ENCODE measurements around the gene SAV1. TPM values are rescaled to one million over a fixed set of nuclear protein-coding genes. Genes with fewer than 3 reads are reported as not detected.
"Not testable (repeated sequence)": the region's sequence is repeated elsewhere in the genome, so short reads cannot be mapped to it uniquely, and the experiment has no call there.

Gene SAV1
- 10 to 100 TPM; 41.0 to 42.1 (median 41.3) TPM for polyA plus RNA-seq (ENCODE audit: insufficient read length in 3 of 3)

GRCh38 chr14:50667996-50668825 lies at the start of gene SAV1:
SAV1 (minus strand) TSS chr14:50668306; CDS start chr14:50667967, 339 bp downstream.
- peak; percentile 68 to 72 (median 72) for DNase-seq (ENCODE audit: low read depth in 3 of 3, low spot score in 2 of 3)

GRCh38 chr14:50717811-50718210 lies 49.7 kb upstream of the SAV1 start:
- no peak for DNase-seq (ENCODE audit: low read depth in 3 of 3, low spot score in 2 of 3)

GRCh38 chr14:50714450-50715073 lies 46.5 kb upstream of the SAV1 start:
- no peak for DNase-seq (ENCODE audit: low read depth in 3 of 3, low spot score in 2 of 3)

- DNase-seq (ENCODE audit: low read depth in 3 of 3, low spot score in 2 of 3): no peak
Observed at GRCh38 chr14:50711043-50711442, 42.9 kb upstream of the SAV1 start.

- DNase-seq (ENCODE audit: low read depth in 3 of 3, low spot score in 2 of 3): no peak
Observed at GRCh38 chr14:50705026-50705593, 37.0 kb upstream of the SAV1 start.

- DNase-seq (ENCODE audit: low read depth in 3 of 3, low spot score in 2 of 3): no peak
Observed at GRCh38 chr14:50704454-50705010, 36.4 kb upstream of the SAV1 start.

GRCh38 chr14:50697659-50698290 lies 29.7 kb upstream of the SAV1 start:
- DNase-seq (ENCODE audit: low read depth in 3 of 3, low spot score in 2 of 3): no peak

GRCh38 chr14:50694260-50694659 lies 26.2 kb upstream of the SAV1 start:
- not testable (repeated sequence) for DNase-seq (ENCODE audit: low read depth in 3 of 3, low spot score in 2 of 3)

GRCh38 chr14:50688875-50689274 lies 20.8 kb upstream of the SAV1 start:
- DNase-seq (ENCODE audit: low read depth in 3 of 3, low spot score in 2 of 3): no peak

- DNase-seq (ENCODE audit: low read depth in 3 of 3, low spot score in 2 of 3): no peak
Observed at GRCh38 chr14:50679674-50680073, 11.6 kb upstream of the SAV1 start.

GRCh38 chr14:50678163-50678562 lies 10.1 kb upstream of the SAV1 start:
- DNase-seq (ENCODE audit: low read depth in 3 of 3, low spot score in 2 of 3): no peak

GRCh38 chr14:50677527-50678063 lies 9.5 kb upstream of the SAV1 start:
- DNase-seq (ENCODE audit: low read depth in 3 of 3, low spot score in 2 of 3): no peak

GRCh38 chr14:50676814-50677516 lies 8.9 kb upstream of the SAV1 start:
- DNase-seq (ENCODE audit: low read depth in 3 of 3, low spot score in 2 of 3): no peak

GRCh38 chr14:50675597-50675996 lies 7.5 kb upstream of the SAV1 start:
- DNase-seq (ENCODE audit: low read depth in 3 of 3, low spot score in 2 of 3): no peak

GRCh38 chr14:50670866-50671256 lies 2.8 kb upstream of the SAV1 start:
- DNase-seq (ENCODE audit: low read depth in 3 of 3, low spot score in 2 of 3): no peak

- DNase-seq (ENCODE audit: low read depth in 3 of 3, low spot score in 2 of 3): no peak
Observed at GRCh38 chr14:50670196-50670865, 2.2 kb upstream of the SAV1 start.

- no peak for DNase-seq (ENCODE audit: low read depth in 3 of 3, low spot score in 2 of 3)
Observed at GRCh38 chr14:50669441-50669986, 1.4 kb upstream of the SAV1 start.

GRCh38 chr14:50668826-50669143 lies 679 bp upstream of the SAV1 start:
- no peak for DNase-seq (ENCODE audit: low read depth in 3 of 3, low spot score in 2 of 3)

GRCh38 chr14:50667684-50667995 lies 466 bp downstream of the SAV1 start:
- DNase-seq (ENCODE audit: low read depth in 3 of 3, low spot score in 2 of 3): no peak

Measured in right renal cortex interstitium (tissue), 3 donors.